Duodenal mucosa (tissue), 2 donors: ENCODE data around the gene SERPINB5.
"Not testable (repeated sequence)": the region's sequence is repeated elsewhere in the genome, so short reads cannot be mapped to it uniquely, and the experiment has no call there.

Experiments used
- H3K27ac ChIP-seq: one replicate; pipeline ENCODE4 v1.7.0; 2013; ENCODE audit warnings: low read depth, low read length
- H3K27me3 ChIP-seq, 2 donors: one replicate each; pipeline ENCODE4 v1.7.0; 2013; ENCODE audit warnings: low read length in 2 of 2, control low read depth in 1 of 2; ENCODE audit not compliant: insufficient read depth in 2 of 2, control insufficient read depth in 1 of 2
- H3K36me3 ChIP-seq, 2 donors: one replicate each; pipeline ENCODE4 v1.7.0; 2013; ENCODE audit warnings: low read length in 2 of 2, control low read depth in 1 of 2; ENCODE audit not compliant: insufficient read depth in 2 of 2, control insufficient read depth in 1 of 2
- H3K4me1 ChIP-seq, 2 donors: one replicate each; pipeline ENCODE4 v1.7.0; 2013; ENCODE audit warnings: low read length in 2 of 2, control low read depth in 1 of 2; ENCODE audit not compliant: insufficient read depth in 2 of 2, control insufficient read depth in 1 of 2
- H3K4me3 ChIP-seq, 2 donors: one replicate each; pipeline ENCODE4 v1.7.0; 2013; ENCODE audit warnings: low read length in 2 of 2, low read depth in 1 of 2
- H3K9ac ChIP-seq, 2 donors: one replicate each; pipeline ENCODE4 v1.7.0; 2013; ENCODE audit warnings: low read length in 2 of 2, low read depth in 1 of 2
- H3K9me3 ChIP-seq, 2 donors: one replicate each; pipeline ENCODE4 v1.7.0; 2013; ENCODE audit warnings: low read length in 2 of 2, control low read depth in 1 of 2; ENCODE audit not compliant: control insufficient read depth in 1 of 2

Gene SERPINB5

DNA sequence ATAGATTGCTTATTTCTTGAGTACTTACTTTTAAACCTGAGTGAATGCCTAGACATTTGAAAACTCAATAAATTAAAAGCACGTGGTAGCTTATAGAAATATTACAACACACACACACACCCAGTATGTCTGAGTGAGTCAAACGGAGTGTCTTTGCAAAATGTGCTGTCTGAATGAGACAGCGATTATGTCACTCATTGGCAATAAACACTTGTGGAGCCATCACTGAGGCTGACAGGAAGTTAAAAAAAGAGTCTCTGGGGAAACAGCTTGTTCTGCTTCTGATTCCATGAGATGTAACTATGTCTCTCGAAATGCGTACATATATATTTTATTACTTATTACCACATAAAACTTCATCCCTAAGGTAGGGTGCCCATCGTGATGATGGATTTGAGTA, 32.2 kb upstream of the SERPINB5 start:
- no peaks in the 10 kb centered on the region for H3K27me3 ChIP-seq
- H3K4me3 ChIP-seq: no peak overlapping the region
- H3K36me3 ChIP-seq: no peaks in the 10 kb centered on the region
- no peaks in the 10 kb centered on the region for H3K9me3 ChIP-seq
- H3K4me1 ChIP-seq: peaks cover 13 to 14% of the 10 kb centered on the region in 2 donors
- H3K9ac ChIP-seq: no peak overlapping the region
- H3K27ac ChIP-seq: no peak overlapping the region

DNA sequence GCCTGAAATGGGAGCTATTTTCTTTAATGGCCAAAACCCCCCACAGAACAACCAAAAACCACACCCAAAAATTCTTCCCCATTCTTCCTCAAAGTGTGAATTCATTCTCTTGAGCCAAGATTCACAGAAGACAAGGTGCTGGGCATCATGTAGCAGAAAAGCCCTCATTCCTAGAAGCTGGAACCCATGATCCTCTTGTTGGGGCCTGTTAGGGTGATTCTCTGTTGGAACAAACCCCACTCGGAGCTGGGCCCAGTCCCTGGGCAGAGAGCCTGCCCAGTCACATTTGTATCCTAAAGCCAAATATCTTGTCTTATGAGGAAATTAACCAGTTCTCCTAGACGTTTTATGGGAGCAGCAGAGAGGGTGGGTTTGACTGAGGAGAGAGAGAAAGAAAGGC, 31.7 kb upstream of the SERPINB5 start:
- H3K9me3 ChIP-seq: no peaks in the 10 kb centered on the region
- no peaks in the 10 kb centered on the region for H3K27me3 ChIP-seq
- H3K27ac ChIP-seq: no peak overlapping the region
- peaks cover 13 to 14% of the 10 kb centered on the region in 2 donors for H3K4me1 ChIP-seq
- H3K4me3 ChIP-seq: no peak overlapping the region
- H3K9ac ChIP-seq: no peak overlapping the region
- no peaks in the 10 kb centered on the region for H3K36me3 ChIP-seq

GRCh38 chr18:63446266-63446665, 30.5 kb upstream of the SERPINB5 start:
- Histone ChIP-seq H3K9me3 (no peaks in the 10 kb centered on the region), H3K9ac (no peak overlapping the region), H3K27me3 (no peaks in the 10 kb centered on the region), H3K36me3 (no peaks in the 10 kb centered on the region), H3K27ac (no peak overlapping the region), H3K4me3 (no peak overlapping the region), H3K4me1 (peaks cover 14 to 17% of the 10 kb centered on the region in 2 donors)

- Histone ChIP-seq H3K27me3 (no peaks in the 10 kb centered on the region), H3K27ac (no peak overlapping the region), H3K4me3 (no peak overlapping the region), H3K9ac (no peak overlapping the region), H3K36me3 (no peaks in the 10 kb centered on the region), H3K9me3 (no peaks in the 10 kb centered on the region), H3K4me1 (peaks cover 21 to 25% of the 10 kb centered on the region in 2 donors)
Observed at GRCh38 chr18:63447066-63447465, 29.7 kb upstream of the SERPINB5 start.

DNA sequence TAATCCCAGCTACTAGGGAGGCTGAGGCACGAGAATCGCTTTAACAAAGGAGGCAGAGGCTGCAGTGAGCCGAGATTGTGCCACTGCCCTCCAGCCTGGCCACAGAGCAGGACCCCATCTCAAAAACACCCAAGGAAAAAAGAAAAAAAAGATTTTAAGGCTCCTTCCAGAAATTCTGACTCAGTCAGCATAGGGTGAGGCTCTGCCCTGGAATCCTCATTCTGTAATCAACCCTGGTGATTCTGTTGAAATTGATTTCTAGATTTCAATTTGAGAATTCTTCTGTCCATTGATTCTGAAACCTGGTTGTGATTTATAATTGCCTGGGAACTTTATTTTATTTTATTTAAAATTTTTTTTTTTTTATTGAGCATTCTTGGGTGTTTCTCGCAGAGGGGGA, 27.3 kb upstream of the SERPINB5 start:
- Histone ChIP-seq H3K27me3 (no peaks in the 10 kb centered on the region), H3K27ac (no peak overlapping the region), H3K9me3 (no peaks in the 10 kb centered on the region), H3K36me3 (no peaks in the 10 kb centered on the region), H3K4me3 (no peak overlapping the region), H3K4me1 (peaks cover 44 to 47% of the 10 kb centered on the region in 2 donors), H3K9ac (no peak overlapping the region)

DNA sequence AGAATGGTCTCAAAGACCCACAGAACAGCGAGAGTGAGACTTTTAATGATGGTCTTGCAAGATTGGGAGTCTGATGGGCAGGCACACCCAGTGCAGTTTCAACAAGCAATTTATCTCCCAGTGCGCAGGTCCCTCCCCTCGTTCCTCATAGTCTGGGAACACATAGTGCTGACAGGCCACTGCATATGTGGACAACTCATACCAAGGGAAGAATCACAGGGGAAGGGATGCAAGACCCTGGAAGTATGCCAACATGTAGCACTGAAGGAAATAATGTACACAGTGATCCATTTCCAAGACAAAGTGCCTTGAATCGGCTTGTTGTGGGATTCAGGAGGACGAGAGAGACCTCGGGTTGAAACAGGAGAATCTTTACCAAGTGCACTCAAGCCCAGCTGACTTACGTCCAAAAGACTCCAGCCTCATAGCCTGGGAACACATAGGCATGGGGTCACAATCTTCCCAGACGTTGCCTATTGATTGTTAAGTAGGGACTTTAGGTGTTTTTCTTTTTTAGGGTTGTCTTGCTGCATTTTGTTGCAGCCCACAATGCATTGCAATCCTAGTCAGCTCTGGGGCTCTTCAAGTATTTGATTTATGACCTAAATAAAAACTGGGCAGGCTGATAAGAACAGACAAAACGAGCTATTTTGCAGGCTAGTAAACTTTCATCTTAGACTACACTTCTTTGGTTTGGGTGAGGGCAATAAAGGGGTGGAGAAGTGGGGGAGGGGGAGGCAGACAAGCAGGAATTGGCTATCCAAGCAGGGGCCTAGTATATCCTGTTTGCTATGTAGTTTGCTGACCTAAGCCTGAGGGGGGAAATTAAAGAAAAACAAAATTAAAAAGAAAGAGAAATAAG, 24.7 kb upstream of the SERPINB5 start:
- Histone ChIP-seq H3K9me3 (no peaks in the 10 kb centered on the region), H3K9ac (no peak overlapping the region), H3K27me3 (no peaks in the 10 kb centered on the region), H3K27ac (no peak overlapping the region), H3K4me3 (peak overlapping the region in 1 of 2 donors; percentile 29), H3K4me1 (peaks cover 42 to 43% of the 10 kb centered on the region in 2 donors), H3K36me3 (no peaks in the 10 kb centered on the region)

DNA sequence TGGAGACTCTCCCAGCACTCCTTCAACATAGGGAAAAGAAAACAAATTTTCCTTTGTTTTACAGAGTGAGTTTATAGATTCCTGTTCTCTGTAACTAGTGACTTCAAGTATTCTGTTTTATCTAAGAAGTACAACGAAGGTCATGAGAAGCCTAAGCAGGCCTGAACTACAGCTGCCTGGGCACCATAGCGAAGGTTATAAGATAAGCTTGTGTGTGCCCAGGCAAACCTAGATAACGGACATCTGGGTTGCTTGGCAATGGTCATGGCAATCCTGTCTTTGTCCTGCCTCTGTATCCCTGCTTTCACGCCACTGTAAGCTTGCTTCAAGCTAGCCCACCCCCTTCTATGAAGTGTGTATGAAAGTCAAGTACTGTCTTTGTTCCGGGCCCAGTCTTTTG, 24.0 kb upstream of the SERPINB5 start:
- H3K36me3 ChIP-seq, H3K9me3 ChIP-seq, H3K27me3 ChIP-seq, H3K27ac ChIP-seq, H3K4me3 ChIP-seq, H3K9ac ChIP-seq: not testable (repeated sequence)
- H3K4me1 ChIP-seq: peaks cover 38% of the 10 kb centered on the region in 2 donors

DNA sequence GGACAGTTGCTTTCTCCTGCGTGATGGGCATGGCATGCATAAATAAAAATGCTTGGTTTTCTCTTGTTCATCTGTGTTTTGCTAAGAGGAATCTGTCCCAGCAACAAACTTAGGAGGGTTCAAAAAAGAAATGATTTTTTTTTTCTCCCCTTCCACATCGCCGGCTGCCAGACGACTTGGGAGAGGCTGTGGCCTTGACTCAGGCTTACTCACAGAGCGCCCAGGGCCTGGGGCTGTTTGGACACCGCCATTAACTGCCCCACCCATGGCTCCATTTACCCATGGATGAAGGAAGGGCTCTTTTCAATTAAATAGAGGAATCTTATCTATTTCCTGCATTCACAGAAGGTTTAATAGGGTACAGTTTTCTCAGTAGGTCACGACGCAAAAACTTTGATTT, 22.3 kb upstream of the SERPINB5 start:
- Histone ChIP-seq H3K9me3 (no peaks in the 10 kb centered on the region), H3K9ac (no peak overlapping the region), H3K27ac (no peak overlapping the region), H3K36me3 (no peaks in the 10 kb centered on the region), H3K27me3 (no peaks in the 10 kb centered on the region), H3K4me3 (no peak overlapping the region), H3K4me1 (peaks cover 38% of the 10 kb centered on the region in 2 donors)

- Histone ChIP-seq H3K4me1 (peaks cover 18 to 22% of the 10 kb centered on the region in 2 donors), H3K36me3 (no peaks in the 10 kb centered on the region), H3K4me3 (no peak overlapping the region), H3K9me3 (no peaks in the 10 kb centered on the region), H3K27ac (no peak overlapping the region), H3K9ac (no peak overlapping the region), H3K27me3 (no peaks in the 10 kb centered on the region)
Observed at GRCh38 chr18:63457977-63458376, 18.8 kb upstream of the SERPINB5 start.

DNA sequence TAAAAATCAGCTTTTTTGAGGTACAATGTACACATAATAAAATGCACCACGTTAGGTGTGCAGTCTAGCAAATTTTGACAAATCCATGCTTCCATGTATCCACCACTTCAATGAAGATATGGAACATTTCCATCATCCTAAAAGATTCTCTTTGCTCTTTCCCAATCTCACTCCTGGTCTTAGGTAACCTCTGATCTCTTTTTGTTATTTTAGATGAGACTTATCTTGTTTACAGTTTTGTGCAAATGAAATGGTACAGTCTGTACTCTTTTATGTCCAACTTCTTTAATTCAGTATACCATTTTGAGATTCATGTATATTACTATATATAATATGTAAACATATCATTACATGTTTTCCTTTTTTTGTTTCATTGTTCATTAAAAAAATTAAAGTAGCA, 16.3 kb upstream of the SERPINB5 start:
- H3K27me3 ChIP-seq: no peaks in the 10 kb centered on the region
- H3K4me1 ChIP-seq: no peaks in the 10 kb centered on the region

More for the DNA sequence above, 16.3 kb upstream of the SERPINB5 start:
- Histone ChIP-seq H3K27ac (no peak overlapping the region), H3K36me3 (no peaks in the 10 kb centered on the region), H3K9me3 (no peaks in the 10 kb centered on the region), H3K9ac (no peak overlapping the region), H3K4me3 (no peak overlapping the region)
